HG03045 (cell line): ENCODE results near the gene PREX1.
"Not testable (repeated sequence)": the region's sequence is repeated elsewhere in the genome, so short reads cannot be mapped to it uniquely, and the experiment has no call there.

Experiments
- ATAC-seq: cut with Tn5 transposase; IDR thresholded peaks from one replicate; pipeline ENCODE4 v1.9.1; 2021; ENCODE audit warnings: mild to moderate bottlenecking, moderate library complexity; ENCODE audit not compliant: unreplicated experiment

The PREX1 gene

GRCh38 chr20:48827855-48828733 is at the start of gene PREX1:
Gene PREX1, minus strand, starts transcription at chr20:48827999. Its CDS starts 139 bp downstream, at chr20:48827860.
- ATAC-seq = peak; percentile 51

- ATAC-seq = no peak
Observed at GRCh38 chr20:48877304-48877703, 49.5 kb upstream of the PREX1 start.

- no peak for ATAC-seq
Observed at GRCh38 chr20:48875914-48876240, 48.1 kb upstream of the PREX1 start.

GRCh38 chr20:48875233-48875913 is 47.6 kb upstream of the PREX1 start:
- no peak for ATAC-seq

GRCh38 chr20:48869442-48869841 is 41.6 kb upstream of the PREX1 start:
- not testable (repeated sequence) for ATAC-seq

GRCh38 chr20:48866936-48867335 is 39.1 kb upstream of the PREX1 start:
- no peak for ATAC-seq

- no peak for ATAC-seq
Observed at GRCh38 chr20:48864738-48865318, 37.0 kb upstream of the PREX1 start.

- ATAC-seq = no peak
Observed at GRCh38 chr20:48864254-48864653, 36.5 kb upstream of the PREX1 start.

- no peak for ATAC-seq
Observed at GRCh38 chr20:48862279-48862678, 34.5 kb upstream of the PREX1 start.

GRCh38 chr20:48861444-48861843 is 33.6 kb upstream of the PREX1 start:
- ATAC-seq = no peak

GRCh38 chr20:48858075-48858790 is 30.4 kb upstream of the PREX1 start:
- no peak for ATAC-seq

- ATAC-seq = no peak
Observed at GRCh38 chr20:48856130-48856529, 28.3 kb upstream of the PREX1 start.

- no peak for ATAC-seq
Observed at GRCh38 chr20:48855046-48855445, 27.2 kb upstream of the PREX1 start.

GRCh38 chr20:48852609-48853008 is 24.8 kb upstream of the PREX1 start:
- no peak for ATAC-seq

GRCh38 chr20:48851579-48851978 is 23.8 kb upstream of the PREX1 start:
- no peak for ATAC-seq

- ATAC-seq = no peak
Observed at GRCh38 chr20:48850977-48851299, 23.1 kb upstream of the PREX1 start.

GRCh38 chr20:48850257-48850976 is 22.6 kb upstream of the PREX1 start:
- no peak for ATAC-seq

- no peak for ATAC-seq
Observed at GRCh38 chr20:48849779-48850178, 22.0 kb upstream of the PREX1 start.

GRCh38 chr20:48849299-48849698 is 21.5 kb upstream of the PREX1 start:
- ATAC-seq = no peak

- ATAC-seq = no peak
Observed at GRCh38 chr20:48847498-48848205, 19.9 kb upstream of the PREX1 start.
